MV-4-11 (cell line): ENCODE results near the gene SVEP1.
"Not testable (repeated sequence)": the region's sequence is repeated elsewhere in the genome, so short reads cannot be mapped to it uniquely, and the experiment has no call there.

Experiments
- DNase-seq: peaks from one replicate; lab custom pipeline; 2025; lab: John Stamatoyannopoulos, UW

Gene SVEP1

DNA sequence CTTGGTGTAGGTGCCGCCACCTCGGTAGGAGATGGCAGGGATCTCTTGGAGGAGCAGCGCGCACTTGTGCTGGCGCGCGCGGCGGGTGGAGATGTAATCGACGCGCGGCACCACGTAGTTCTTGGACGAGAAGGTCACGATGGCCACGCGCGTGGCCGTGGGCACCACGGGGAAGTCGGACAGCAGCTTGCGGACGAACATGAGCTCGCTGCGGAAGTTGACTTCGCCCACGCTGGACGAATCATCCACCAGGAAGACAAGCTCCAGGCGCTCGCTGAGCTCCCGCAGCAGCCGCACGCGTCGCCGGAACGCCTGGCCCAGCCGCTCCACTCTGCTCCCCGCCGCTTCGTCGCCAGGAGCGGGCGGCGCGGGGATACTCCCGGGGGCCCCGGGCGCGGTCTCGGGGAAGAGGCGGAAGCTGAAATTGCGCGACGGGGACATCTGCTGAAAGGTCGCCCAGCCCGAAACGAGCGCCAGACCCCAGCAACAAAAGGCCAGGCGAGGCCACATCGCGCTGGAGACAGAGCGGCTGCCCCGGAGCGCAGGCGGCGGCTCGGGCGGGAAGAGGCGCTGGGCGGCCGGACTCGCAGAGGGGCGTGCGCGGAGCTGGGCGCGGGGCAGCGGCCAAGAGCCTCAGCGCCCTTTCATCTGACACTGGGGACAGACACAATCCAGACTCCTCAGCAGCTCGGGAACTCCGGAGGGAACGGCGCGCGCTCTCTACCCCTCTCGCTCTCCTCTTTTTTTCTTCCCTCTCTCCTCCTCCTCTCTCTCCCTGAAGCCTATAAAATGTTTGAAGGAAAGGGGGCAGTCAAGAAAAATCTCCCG is at the start of gene SVEP1:
Gene SVEP1, minus strand, starts transcription at position 708 of the 828 bp plus-strand sequence. Its CDS starts 198 bp downstream, at position 510.
- DNase-seq, result peak; percentile 28

- DNase-seq, result peak; percentile 57
Observed at GRCh38 chr9:110626101-110626829, 46.7 kb upstream of the SVEP1 start.

GRCh38 chr9:110623462-110624025 is 44.0 kb upstream of the SVEP1 start:
- DNase-seq, result peak; percentile 40

GRCh38 chr9:110622368-110622767 is 42.8 kb upstream of the SVEP1 start:
- DNase-seq, result peak; percentile 63

DNA sequence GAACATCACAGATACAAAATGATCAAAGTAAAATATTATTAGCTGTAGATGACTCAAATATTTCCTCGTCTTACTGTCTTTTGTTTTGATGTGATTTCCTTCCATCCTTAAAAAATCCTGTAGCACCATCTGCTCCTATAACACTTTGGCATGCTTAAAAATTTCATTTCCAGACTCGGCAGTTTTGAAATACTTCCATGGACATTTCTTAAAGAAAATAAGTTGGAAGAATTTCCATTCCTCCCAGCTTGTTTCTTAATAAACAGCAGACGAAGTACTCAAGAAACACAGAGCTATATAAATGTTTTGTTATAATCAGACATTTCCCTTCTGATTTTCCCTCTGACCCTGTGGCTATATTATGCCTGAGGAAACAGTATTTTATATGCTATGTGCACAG is 41.2 kb upstream of the SVEP1 start:
- DNase-seq, result no peak

DNA sequence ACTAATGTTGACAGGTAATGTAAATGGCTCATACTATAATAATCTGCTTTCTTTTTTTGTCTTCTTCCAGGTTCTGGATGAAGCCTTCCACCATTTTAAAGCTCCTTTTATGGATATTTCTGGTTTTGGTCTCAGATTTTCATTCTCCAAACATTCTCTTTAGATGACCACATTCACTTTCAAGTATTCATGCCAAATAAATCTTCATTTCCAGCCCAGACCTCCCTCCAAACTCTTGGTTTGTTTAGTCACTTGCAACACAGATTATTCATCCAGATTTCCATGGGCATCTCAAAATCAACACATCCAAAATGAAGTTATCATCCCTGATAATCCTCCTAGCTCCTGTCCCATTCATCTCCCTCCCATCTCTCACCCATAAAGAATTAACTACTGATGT is 40.3 kb upstream of the SVEP1 start:
- no peak for DNase-seq

DNA sequence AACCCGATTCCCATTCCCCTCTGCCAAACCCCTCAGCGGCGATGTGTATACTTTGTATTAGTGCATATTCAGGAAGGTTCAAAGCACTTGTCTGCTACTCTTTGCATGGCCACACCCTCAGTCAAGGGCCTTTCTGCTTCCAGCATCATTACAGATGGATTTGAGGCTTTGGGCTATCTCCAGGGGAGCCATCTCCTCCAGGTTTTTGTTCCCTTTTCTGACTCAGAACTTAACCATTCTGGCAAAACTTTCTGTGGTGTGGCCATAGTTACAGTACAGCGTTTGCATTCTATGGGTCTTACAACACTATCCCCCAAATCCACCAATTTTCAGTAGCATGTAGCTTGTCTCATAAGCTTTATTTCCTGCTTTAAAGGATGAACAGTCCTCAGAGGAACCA is 36.0 kb upstream of the SVEP1 start:
- DNase-seq, result peak; percentile 98

GRCh38 chr9:110614576-110614975 is 35.0 kb upstream of the SVEP1 start:
- DNase-seq, result not testable (repeated sequence)

DNA sequence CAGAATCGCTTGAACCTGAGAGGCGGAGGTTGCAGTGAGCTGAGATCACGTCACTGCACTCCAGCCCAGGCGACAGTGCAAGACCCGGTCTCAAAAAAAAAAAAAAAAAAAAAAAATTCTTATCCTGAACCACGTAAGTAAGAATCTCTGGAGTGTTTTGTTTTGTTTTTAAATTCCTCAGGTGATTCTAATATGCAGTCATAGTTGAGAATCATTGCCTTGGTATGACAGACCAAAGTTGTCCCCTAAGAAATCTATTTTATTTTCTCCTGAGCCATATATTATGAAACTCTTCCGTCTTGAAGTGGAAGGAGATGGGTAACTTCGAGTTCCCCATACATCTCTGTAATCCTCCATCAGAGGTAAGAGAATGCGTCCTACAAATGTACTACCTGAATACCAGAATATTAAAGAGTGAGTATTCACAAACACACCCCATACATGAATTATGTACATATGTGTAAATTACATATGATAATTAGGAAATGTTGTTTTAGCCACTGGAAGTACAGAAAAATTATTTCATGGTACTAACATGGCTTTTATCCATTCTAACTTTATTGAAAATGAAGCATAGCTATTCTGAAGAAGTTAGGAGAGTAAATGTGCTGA is 26.7 kb upstream of the SVEP1 start:
- DNase-seq, result no peak

- no peak for DNase-seq
Observed at GRCh38 chr9:110605565-110605964, 26.0 kb upstream of the SVEP1 start.

GRCh38 chr9:110604171-110604601 is 24.6 kb upstream of the SVEP1 start:
- DNase-seq, result peak; percentile 93

- DNase-seq, result no peak
Observed at GRCh38 chr9:110602281-110602680, 22.7 kb upstream of the SVEP1 start.

GRCh38 chr9:110601098-110601497 is 21.6 kb upstream of the SVEP1 start:
- DNase-seq, result no peak

GRCh38 chr9:110599468-110599867 is 19.9 kb upstream of the SVEP1 start:
- DNase-seq, result peak; percentile 39

DNA sequence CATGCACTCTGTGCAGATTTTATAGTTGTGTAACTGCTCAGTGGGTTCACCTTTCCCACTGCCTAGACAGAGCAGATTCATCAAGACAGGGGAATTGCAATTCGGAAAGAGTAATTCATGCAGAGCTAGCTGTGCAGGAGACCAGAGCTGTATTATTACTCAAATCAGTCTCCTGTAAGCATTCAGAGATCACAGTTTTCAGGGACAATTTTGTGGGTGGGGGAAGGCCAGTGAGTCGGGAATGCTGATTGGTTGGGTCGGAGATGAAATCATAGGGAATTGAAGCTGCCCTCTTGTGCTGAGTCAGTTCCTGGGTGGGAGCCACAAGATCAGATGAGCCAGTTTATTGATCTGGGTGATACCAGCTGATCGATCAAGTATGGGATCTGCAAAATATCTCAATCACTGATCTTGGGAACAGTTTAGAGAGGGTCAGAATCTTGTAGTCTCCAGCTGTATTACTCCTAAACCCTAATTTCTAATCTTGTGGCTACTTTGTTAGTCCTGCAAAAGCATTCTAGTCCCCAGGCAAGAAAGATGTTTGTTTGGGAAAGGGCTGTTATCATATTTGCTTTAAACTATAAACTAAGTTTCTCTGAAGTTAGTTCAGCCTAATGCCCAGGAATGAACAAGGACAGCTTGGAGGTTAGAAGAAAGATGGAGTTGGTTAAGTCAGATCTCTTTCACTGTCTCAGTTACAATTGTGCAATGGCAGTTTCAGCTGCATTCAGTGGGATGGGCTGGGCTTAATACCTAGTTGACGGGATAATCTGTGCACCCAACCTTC is 12.7 kb upstream of the SVEP1 start:
- DNase-seq, result no peak

- DNase-seq, result no peak
Observed at GRCh38 chr9:110591526-110591925, 12.0 kb upstream of the SVEP1 start.

GRCh38 chr9:110590816-110591215 is 11.3 kb upstream of the SVEP1 start:
- no peak for DNase-seq

DNA sequence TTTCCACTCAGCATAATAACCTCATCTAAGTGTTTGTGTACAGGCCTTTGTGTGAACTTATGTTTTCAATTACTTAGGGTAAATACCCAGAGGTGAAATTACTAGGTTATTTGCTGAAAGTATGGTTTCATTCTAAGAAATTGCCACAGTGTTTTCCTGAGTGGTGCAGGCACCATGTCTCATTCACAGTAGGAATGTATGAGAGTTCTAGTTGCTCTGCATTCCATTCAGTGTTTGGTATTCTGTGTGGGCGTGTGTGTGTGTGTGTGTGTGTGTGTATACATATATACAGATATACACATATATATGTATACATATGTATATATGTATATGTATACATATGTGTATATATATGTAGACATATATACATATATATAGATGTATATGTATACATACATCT is 8.8 kb upstream of the SVEP1 start:
- DNase-seq, result no peak

DNA sequence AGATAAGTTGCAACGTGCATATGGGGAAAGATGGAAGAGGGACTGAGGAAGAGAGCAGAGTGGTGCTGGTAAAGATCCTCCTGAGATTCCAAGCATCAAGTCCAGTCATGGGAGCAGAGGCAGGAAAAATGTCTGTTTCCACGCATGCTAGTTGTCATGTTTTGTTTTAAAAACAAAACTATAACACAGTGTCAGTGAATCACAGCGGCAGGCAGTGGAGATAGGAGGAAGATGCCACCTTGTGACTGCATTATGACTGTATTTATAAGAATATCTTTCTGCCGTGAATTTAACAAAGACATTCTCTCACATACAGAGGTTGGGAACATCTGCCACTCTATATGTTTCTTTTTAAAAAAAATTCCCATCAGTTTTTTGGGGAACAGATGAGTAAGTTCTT is 3.7 kb upstream of the SVEP1 start:
- no peak for DNase-seq

DNA sequence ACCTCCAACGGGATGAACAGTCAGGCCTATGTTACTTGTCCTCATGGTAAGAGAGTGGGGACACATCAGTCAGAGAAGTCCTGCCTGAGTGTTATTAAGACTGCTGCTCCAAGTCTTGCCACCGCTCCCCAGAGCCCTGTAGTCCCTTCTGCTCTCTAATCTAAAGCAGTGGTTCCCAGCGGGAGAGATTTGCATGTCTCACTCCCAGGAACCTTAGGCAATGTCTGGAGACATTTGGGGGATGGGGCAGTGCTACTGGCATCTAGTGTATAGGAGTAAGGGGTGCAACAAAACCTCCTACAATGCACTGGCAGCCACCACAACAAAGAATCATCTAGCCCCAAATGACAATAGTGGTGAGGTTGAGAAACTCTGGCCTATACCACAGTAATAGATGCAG is 2.6 kb upstream of the SVEP1 start:
- DNase-seq, result no peak

DNA sequence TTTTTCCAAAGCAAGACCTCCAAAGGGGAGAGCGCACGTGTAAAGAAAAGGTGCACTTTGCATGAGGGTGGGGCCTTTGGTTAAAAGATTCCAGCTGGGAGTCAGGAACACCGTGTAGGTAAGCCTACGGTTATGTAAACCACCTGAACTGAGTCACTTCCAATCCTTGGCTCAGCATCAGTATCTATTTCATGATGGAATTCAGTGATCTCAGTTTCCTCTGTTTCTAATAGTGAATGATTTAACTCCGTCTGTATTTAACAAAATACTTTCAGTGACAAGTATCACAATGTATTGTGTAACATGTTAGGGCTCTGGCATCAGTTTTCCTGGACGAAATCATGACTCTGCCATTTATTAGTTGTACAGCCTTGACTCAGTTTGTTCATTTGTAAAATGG is 1.3 kb upstream of the SVEP1 start:
- no peak for DNase-seq

- DNase-seq, result no peak
Observed at GRCh38 chr9:110579862-110580219, 300 bp upstream of the SVEP1 start.
